ENCODE measurements around the gene WDR90. TPM values are rescaled to one million over a fixed set of nuclear protein-coding genes. Genes with fewer than 3 reads are reported as not detected.

The WDR90 gene
- total RNA-seq, 1 donor from 2014 or later = 25.2 TPM

DNA sequence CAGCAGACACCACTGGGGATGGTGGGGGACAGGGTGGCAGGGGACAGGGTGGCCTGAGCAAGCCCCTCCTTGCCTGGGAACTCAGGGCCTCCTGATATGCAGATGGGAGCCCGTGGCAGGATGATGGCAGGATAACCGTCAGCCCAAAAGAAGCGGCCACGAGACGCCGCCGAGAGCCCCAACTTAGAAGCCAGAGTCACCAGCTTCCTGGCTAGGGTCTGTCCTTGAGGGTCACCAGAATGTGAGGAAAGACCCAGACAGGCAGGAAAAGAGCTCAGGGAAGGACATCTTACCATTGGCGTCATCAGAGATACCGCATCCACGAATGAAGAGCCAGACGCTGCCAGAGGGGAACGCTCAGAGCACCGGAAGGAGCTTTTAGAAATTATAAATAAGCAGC is 39.8 kb upstream of the WDR90 start:
- no peak overlapping the region for H3K4me3 Mint-ChIP-seq (ENCODE audit: unreplicated experiment)
- no peaks in the 10 kb centered on the region for H3K9me3 Mint-ChIP-seq (ENCODE audit: unreplicated experiment)
- TF ChIP-seq CTCF (IDR thresholded peaks at IDR 0.05; ENCODE audit: unreplicated experiment) = no peak
- peaks cover 8% of the 10 kb centered on the region for H3K27me3 Mint-ChIP-seq (ENCODE audit: unreplicated experiment)
- peaks cover 14% of the 10 kb centered on the region for H3K36me3 Mint-ChIP-seq (ENCODE audit: low read depth, unreplicated experiment)
- no peaks in the 10 kb centered on the region for H3K4me1 Mint-ChIP-seq (ENCODE audit: unreplicated experiment)
- H3K27ac Mint-ChIP-seq (ENCODE audit: unreplicated experiment) = no peak overlapping the region
- DNase-seq (ENCODE audit: low spot score) = no peak

DNA sequence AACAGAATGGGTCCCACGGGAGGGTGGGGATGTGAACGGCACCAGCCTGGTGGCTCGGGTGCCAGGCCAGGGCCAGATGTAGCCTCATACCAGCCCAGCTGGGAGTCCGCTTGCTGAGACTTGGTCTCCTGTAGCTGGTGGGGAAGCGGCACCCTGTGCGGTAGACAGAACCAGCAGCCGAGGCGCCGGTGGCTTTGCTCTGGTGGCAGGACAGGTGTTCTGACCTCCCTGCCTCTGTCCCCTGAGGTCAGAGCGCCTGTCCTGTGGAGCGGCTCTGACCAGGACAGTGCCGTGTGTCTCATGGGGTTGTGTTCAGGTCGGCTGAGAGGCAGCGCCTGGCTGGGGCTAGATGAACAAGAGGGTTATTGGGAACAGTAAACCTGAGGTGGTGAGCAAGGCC is 39.2 kb upstream of the WDR90 start:
- TF ChIP-seq CTCF (IDR thresholded peaks at IDR 0.05; ENCODE audit: unreplicated experiment) = no peak
- H3K4me3 Mint-ChIP-seq (ENCODE audit: unreplicated experiment) = no peak overlapping the region
- DNase-seq (ENCODE audit: low spot score) = no peak
- peaks cover 8% of the 10 kb centered on the region for H3K27me3 Mint-ChIP-seq (ENCODE audit: unreplicated experiment)
- no peaks in the 10 kb centered on the region for H3K9me3 Mint-ChIP-seq (ENCODE audit: unreplicated experiment)
- no peak overlapping the region for H3K27ac Mint-ChIP-seq (ENCODE audit: unreplicated experiment)
- no peaks in the 10 kb centered on the region for H3K4me1 Mint-ChIP-seq (ENCODE audit: unreplicated experiment)
- H3K36me3 Mint-ChIP-seq (ENCODE audit: low read depth, unreplicated experiment) = peaks cover 16% of the 10 kb centered on the region

GRCh38 chr16:610513-611381 is 38.4 kb upstream of the WDR90 start:
- DNase-seq (ENCODE audit: low spot score) = peak; percentile 75
- Mint-ChIP-seq H3K4me3 (ENCODE audit: unreplicated experiment) (no peak overlapping the region), H3K36me3 (ENCODE audit: low read depth, unreplicated experiment) (peaks cover 9% of the 10 kb centered on the region), H3K4me1 (ENCODE audit: unreplicated experiment) (no peaks in the 10 kb centered on the region), H3K27me3 (ENCODE audit: unreplicated experiment) (peaks cover 8% of the 10 kb centered on the region), H3K27ac (ENCODE audit: unreplicated experiment) (no peak overlapping the region), H3K9me3 (ENCODE audit: unreplicated experiment) (no peaks in the 10 kb centered on the region)
- peak; percentile 56 for TF ChIP-seq CTCF (IDR thresholded peaks at IDR 0.05; ENCODE audit: unreplicated experiment)

GRCh38 chr16:615122-615521 is 34.0 kb upstream of the WDR90 start:
- H3K27me3 Mint-ChIP-seq (ENCODE audit: unreplicated experiment) = peaks cover 10% of the 10 kb centered on the region
- no peak overlapping the region for H3K27ac Mint-ChIP-seq (ENCODE audit: unreplicated experiment)
- no peaks in the 10 kb centered on the region for H3K4me1 Mint-ChIP-seq (ENCODE audit: unreplicated experiment)
- DNase-seq (ENCODE audit: low spot score) = no peak
- H3K36me3 Mint-ChIP-seq (ENCODE audit: low read depth, unreplicated experiment) = peaks cover 8% of the 10 kb centered on the region
- no peaks in the 10 kb centered on the region for H3K9me3 Mint-ChIP-seq (ENCODE audit: unreplicated experiment)
- no peak for TF ChIP-seq CTCF (IDR thresholded peaks at IDR 0.05; ENCODE audit: unreplicated experiment)
- H3K4me3 Mint-ChIP-seq (ENCODE audit: unreplicated experiment) = no peak overlapping the region
